OCI-LY7 (cell line): ENCODE measurements around the gene MYL3. TPM values are rescaled to one million over a fixed set of nuclear protein-coding genes. Genes with fewer than 3 reads are reported as not detected.

Source experiments
- BruUV-seq: library from RNA; stranded (reverse); fragments of 400-500 nt; replicated peaks from 2 replicates; lab custom pipeline; 2021; lab: Mats Ljungman, UMichigan
- CTCF ChIA-PET: fragments of 300-600 bp; sonication (Branson Sonifier 250); formaldehyde crosslinking; loops from one replicate; lab custom pipeline; 2022; ENCODE audit warnings: antibody characterized with exemption; ENCODE audit not compliant: unreplicated experiment; lab: Charles Lee
- POLR2A ChIA-PET: fragments of 300-600 bp; sonication (Branson Sonifier 250); formaldehyde crosslinking; loops from one replicate; lab custom pipeline; 2022; ENCODE audit warnings: antibody characterized with exemption; lab: Charles Lee
- DNase-seq: peaks from one replicate; pipeline ENCODE4 v3.0.0-alpha.2; 2015; ENCODE audit warnings: low spot score
- H2AFZ ChIP-seq: fragments of 200-600 bp; sonication (generic), shearing (Covaris generic); 2 replicates; pipeline ENCODE4 v1.6.1; 2014; ENCODE audit warnings: mild to moderate bottlenecking, antibody characterized with exemption, low read length, moderate library complexity
- H3K27ac ChIP-seq: fragments of 200-600 bp; sonication (generic); 2 replicates; pipeline ENCODE4 v1.5.1; 2014; ENCODE audit warnings: mixed run types, low read depth, mild to moderate bottlenecking, moderate library complexity, low read length, inconsistent platforms; ENCODE audit not compliant: poor library complexity, severe bottlenecking
- H3K36me3 ChIP-seq: fragments of 200-600 bp; sonication (generic); 2 replicates; pipeline ENCODE4 v1.6.1; 2014; ENCODE audit warnings: mild to moderate bottlenecking, antibody characterized with exemption, low read length, moderate library complexity, mixed read lengths; ENCODE audit not compliant: insufficient read depth
- H3K4me1 ChIP-seq: fragments of 200-600 bp; sonication (generic); 2 replicates; pipeline ENCODE4 v1.5.1; 2014; ENCODE audit warnings: mild to moderate bottlenecking, low read length; ENCODE audit not compliant: insufficient read depth, poor library complexity, severe bottlenecking
- H3K4me2 ChIP-seq: fragments of 200-600 bp; sonication (generic); 2 replicates; pipeline ENCODE4 v1.6.1; 2014; ENCODE audit warnings: mild to moderate bottlenecking, low read length
- H3K4me3 ChIP-seq: fragments of 200-600 bp; sonication (generic); 2 replicates; pipeline ENCODE4 v1.5.1; 2014; ENCODE audit warnings: mild to moderate bottlenecking, low read depth, low read length; ENCODE audit not compliant: poor library complexity, severe bottlenecking
- H3K79me2 ChIP-seq: fragments of 200-600 bp; sonication (generic); 2 replicates; pipeline ENCODE4 v1.6.1; 2016; ENCODE audit warnings: low read depth, mild to moderate bottlenecking, low read length, moderate library complexity, mixed read lengths; ENCODE audit not compliant: insufficient read depth
- H3K9me2 ChIP-seq: fragments of 200-600 bp; sonication (generic); 2 replicates; pipeline ENCODE4 v1.6.1; 2016; ENCODE audit warnings: mild to moderate bottlenecking, low read length, mixed read lengths; ENCODE audit not compliant: insufficient read depth
- H3K9me3 ChIP-seq: fragments of 200-600 bp; sonication (generic); 2 replicates; pipeline ENCODE4 v1.6.1; 2014; ENCODE audit warnings: mild to moderate bottlenecking, mixed run types, low read length, mixed read lengths
- H4K20me1 ChIP-seq: fragments of 200-600 bp; sonication (generic); 2 replicates; pipeline ENCODE4 v1.6.1; 2014; ENCODE audit warnings: mild to moderate bottlenecking, antibody characterized with exemption, low read length, moderate library complexity, mixed read lengths; ENCODE audit not compliant: insufficient read depth
- CTCF ChIP-seq: fragments of 200-600 bp; sonication (generic); conservative IDR thresholded peaks from 2 replicates; pipeline ENCODE4 v1.5.1; 2014; ENCODE audit warnings: mild to moderate bottlenecking, antibody characterized with exemption, low read length, moderate library complexity, mixed read lengths
- EZH2phosphoT487 ChIP-seq: fragments of 200-600 bp; sonication (generic); IDR thresholded peaks from 2 replicates; pipeline ENCODE4 v1.6.1; 2018; ENCODE audit warnings: low read depth, borderline replicate concordance, mild to moderate bottlenecking, mixed run types, antibody characterized with exemption, low read length, moderate library complexity, mixed read lengths
- intact Hi-C: fragments of 100-400 bp; cut with micrococcal nuclease; formaldehyde crosslinking; loops from one replicate; pipeline ENCODE4 v1.10.0; 2022; ENCODE audit not compliant: unreplicated experiment
- total RNA-seq, 2 experiments: library from RNA; depleted of rRNA in 1 of 2; stranded (reverse); fragments of >200 nt in 1 of 2; shearing (Covaris generic) in 1 of 2; gene quantifications; 2 replicates each; pipeline ENCODE4 v1.2.3, GENCODE V29; 2014 to 2022

MYL3 gene
- total RNA-seq, 2 experiments from 2014 or later, result not detected

GRCh38 chr3:46900007-46900292, 36.7 kb upstream of the MYL3 start:
- Histone ChIP-seq H3K4me3 (no peak overlapping the region), H3K27ac (no peak overlapping the region), H3K9me3 (no peaks in the 10 kb centered on the region), H3K4me1 (no peaks in the 10 kb centered on the region), H3K36me3 (no peaks in the 10 kb centered on the region), H3K9me2 (no peaks in the 10 kb centered on the region), H4K20me1 (no peaks in the 10 kb centered on the region), H2AFZ (no peak overlapping the region), H3K79me2 (no peaks in the 10 kb centered on the region), H3K4me2 (no peak overlapping the region)
- POLR2A ChIA-PET, result no interaction called here
- CTCF ChIA-PET, result no interaction called here
- intact Hi-C loops, result no loop called here
- TF ChIP-seq EZH2phosphoT487 (no peak), CTCF (no peak)
- no TSS peak for BruUV-seq
- DNase-seq, result no peak

- no peaks in the 10 kb centered on the region for H3K4me1 ChIP-seq
- no peaks in the 10 kb centered on the region for H3K36me3 ChIP-seq
- intact Hi-C loops, result no loop called here
- H2AFZ ChIP-seq, result no peak overlapping the region
- no peaks in the 10 kb centered on the region for H3K79me2 ChIP-seq
- no peaks in the 10 kb centered on the region for H3K9me3 ChIP-seq
- ChIA-PET CTCF (no interaction called here), POLR2A (no interaction called here)
- TF ChIP-seq CTCF (no peak), EZH2phosphoT487 (no peak)
- no peak for DNase-seq
- H4K20me1 ChIP-seq, result no peaks in the 10 kb centered on the region
- no TSS peak for BruUV-seq
- no peak overlapping the region for H3K4me2 ChIP-seq
- H3K27ac ChIP-seq, result no peak overlapping the region
- no peaks in the 10 kb centered on the region for H3K9me2 ChIP-seq
- H3K4me3 ChIP-seq, result no peak overlapping the region
These were observed 36.1 kb upstream of the MYL3 start for GRCh38 chr3:46899151-46900006.

GRCh38 chr3:46898321-46899150, 35.3 kb upstream of the MYL3 start:
- no peak overlapping the region for H3K4me2 ChIP-seq
- no peaks in the 10 kb centered on the region for H3K9me3 ChIP-seq
- no peaks in the 10 kb centered on the region for H3K9me2 ChIP-seq
- H4K20me1 ChIP-seq, result no peaks in the 10 kb centered on the region
- no peaks in the 10 kb centered on the region for H3K79me2 ChIP-seq
- no peak overlapping the region for H2AFZ ChIP-seq
- no peaks in the 10 kb centered on the region for H3K4me1 ChIP-seq
- DNase-seq, result no peak
- H3K27ac ChIP-seq, result no peak overlapping the region
- BruUV-seq, result no TSS peak
- ChIA-PET CTCF (no interaction called here), POLR2A (no interaction called here)
- H3K36me3 ChIP-seq, result no peaks in the 10 kb centered on the region
- intact Hi-C loops, result no loop called here
- H3K4me3 ChIP-seq, result no peak overlapping the region
- no peak for TF ChIP-seq EZH2phosphoT487
- TF ChIP-seq CTCF, result no peak
